Vagina (tissue), 2 donors: ENCODE measurements around the gene TCHH. TPM values are rescaled to one million over a fixed set of nuclear protein-coding genes. Genes with fewer than 3 reads are reported as not detected.

Experiments used
- DNase-seq, 2 donors: peaks; one replicate each; pipeline ENCODE4 v3.0.0-alpha.2; 2017; ENCODE audit errors: extremely low spot score in 2 of 2
- H3K27ac ChIP-seq: fragments of 200-600 bp; sonication (generic); one replicate; pipeline ENCODE4 v1.5.1; 2019
- H3K27me3 ChIP-seq: fragments of 200-600 bp; sonication (generic); one replicate; pipeline ENCODE4 v1.5.1; 2019
- H3K36me3 ChIP-seq, 2 donors: fragments of 200-600 bp; sonication (generic); one replicate each; pipeline ENCODE4 v1.5.1; 2017 to 2019
- H3K4me1 ChIP-seq: fragments of 200-600 bp; sonication (generic); one replicate; pipeline ENCODE4 v1.5.1; 2019
- H3K4me3 ChIP-seq, 2 donors: fragments of 200-600 bp; sonication (generic); 1 replicate in 1 of 2; 2 replicates in 1 of 2; pipeline ENCODE4 v1.5.1; 2016 to 2019
- H3K9me3 ChIP-seq: fragments of 200-600 bp; sonication (generic); one replicate; pipeline ENCODE4 v1.5.1; 2019
- POLR2A ChIP-seq, 2 donors: fragments of 450-650 bp; IDR thresholded peaks; one replicate each; pipeline ENCODE4 v1.6.1; 2017; ENCODE audit warnings: antibody characterized with exemption in 2 of 2, mild to moderate bottlenecking in 2 of 2, moderate library complexity in 2 of 2
- POLR2AphosphoS5 ChIP-seq, 2 donors: sonication (generic); formaldehyde crosslinking; IDR thresholded peaks; one replicate each; pipeline ENCODE4 v1.9.0; 2017; ENCODE audit warnings: antibody characterized with exemption in 2 of 2, mild to moderate bottlenecking in 2 of 2, low read depth in 1 of 2; ENCODE audit not compliant: insufficient read depth in 1 of 2
- intact Hi-C: fragments of 100-400 bp; cut with DNase I; formaldehyde crosslinking; loops from one replicate; pipeline ENCODE4 v1.15.1; 2023
- total RNA-seq: library from RNA; depleted of rRNA; stranded (reverse); fragments of >200 nt; gene quantifications from one replicate; pipeline ENCODE4 v1.2.3, GENCODE V29; 2016
- TF ChIP-seq, protein P1 (sequence below), 3 experiments: fragments of 450-650 bp in 2 of 3; fragments of 200-600 bp in 1 of 3; sonication (generic) in 1 of 3; IDR thresholded peaks; one replicate each; pipeline ENCODE4 v1.5.1; 2017 to 2019; ENCODE audit warnings: antibody characterized with exemption in 3 of 3, mild to moderate bottlenecking in 2 of 3, moderate library complexity in 2 of 3

Gene TCHH, protein sequence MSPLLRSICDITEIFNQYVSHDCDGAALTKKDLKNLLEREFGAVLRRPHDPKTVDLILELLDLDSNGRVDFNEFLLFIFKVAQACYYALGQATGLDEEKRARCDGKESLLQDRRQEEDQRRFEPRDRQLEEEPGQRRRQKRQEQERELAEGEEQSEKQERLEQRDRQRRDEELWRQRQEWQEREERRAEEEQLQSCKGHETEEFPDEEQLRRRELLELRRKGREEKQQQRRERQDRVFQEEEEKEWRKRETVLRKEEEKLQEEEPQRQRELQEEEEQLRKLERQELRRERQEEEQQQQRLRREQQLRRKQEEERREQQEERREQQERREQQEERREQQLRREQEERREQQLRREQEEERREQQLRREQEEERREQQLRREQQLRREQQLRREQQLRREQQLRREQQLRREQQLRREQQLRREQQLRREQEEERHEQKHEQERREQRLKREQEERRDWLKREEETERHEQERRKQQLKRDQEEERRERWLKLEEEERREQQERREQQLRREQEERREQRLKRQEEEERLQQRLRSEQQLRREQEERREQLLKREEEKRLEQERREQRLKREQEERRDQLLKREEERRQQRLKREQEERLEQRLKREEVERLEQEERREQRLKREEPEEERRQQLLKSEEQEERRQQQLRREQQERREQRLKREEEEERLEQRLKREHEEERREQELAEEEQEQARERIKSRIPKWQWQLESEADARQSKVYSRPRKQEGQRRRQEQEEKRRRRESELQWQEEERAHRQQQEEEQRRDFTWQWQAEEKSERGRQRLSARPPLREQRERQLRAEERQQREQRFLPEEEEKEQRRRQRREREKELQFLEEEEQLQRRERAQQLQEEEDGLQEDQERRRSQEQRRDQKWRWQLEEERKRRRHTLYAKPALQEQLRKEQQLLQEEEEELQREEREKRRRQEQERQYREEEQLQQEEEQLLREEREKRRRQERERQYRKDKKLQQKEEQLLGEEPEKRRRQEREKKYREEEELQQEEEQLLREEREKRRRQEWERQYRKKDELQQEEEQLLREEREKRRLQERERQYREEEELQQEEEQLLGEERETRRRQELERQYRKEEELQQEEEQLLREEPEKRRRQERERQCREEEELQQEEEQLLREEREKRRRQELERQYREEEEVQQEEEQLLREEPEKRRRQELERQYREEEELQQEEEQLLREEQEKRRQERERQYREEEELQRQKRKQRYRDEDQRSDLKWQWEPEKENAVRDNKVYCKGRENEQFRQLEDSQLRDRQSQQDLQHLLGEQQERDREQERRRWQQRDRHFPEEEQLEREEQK (N-terminal part only)
- total RNA-seq: 0.25 TPM

DNA sequence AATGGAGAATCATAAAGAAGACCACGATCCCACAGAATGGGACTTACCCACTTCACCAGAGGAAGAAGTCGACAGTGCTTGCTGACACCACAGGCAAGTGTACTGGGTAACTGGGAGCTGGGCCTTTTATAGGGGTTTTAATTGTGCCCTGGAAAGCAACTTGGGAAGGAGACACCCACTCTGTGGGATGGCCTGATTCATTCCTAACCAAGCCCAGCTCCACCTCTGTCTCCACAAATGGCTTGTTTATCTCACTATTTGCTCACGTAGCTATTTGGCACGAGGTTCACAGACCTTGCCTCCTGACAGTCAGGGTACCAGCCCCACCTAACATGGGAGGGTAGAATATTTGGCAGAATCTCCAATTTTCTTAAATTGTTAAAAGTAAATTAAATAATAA, at the start of gene TCHH:
Gene TCHH (minus strand): TSS at position 101 of the 400 bp plus-strand sequence. CDS start 1,364 bp downstream, outside the sequence.
- no peak for DNase-seq
- H3K4me1 ChIP-seq: peaks cover 25% of the 10 kb centered on the region
- H3K27ac ChIP-seq: no peak within 1 kb of the TSS
- intact Hi-C loops: no loop called here
- no peak for TF ChIP-seq POLR2A (IDR thresholded peaks at IDR 0.05)
- no peak for TF ChIP-seq POLR2AphosphoS5 (IDR thresholded peaks at IDR 0.05; ENCODE audit: insufficient read depth in 1 of 2, low read depth in 1 of 2)
- TF ChIP-seq, protein P1, sequence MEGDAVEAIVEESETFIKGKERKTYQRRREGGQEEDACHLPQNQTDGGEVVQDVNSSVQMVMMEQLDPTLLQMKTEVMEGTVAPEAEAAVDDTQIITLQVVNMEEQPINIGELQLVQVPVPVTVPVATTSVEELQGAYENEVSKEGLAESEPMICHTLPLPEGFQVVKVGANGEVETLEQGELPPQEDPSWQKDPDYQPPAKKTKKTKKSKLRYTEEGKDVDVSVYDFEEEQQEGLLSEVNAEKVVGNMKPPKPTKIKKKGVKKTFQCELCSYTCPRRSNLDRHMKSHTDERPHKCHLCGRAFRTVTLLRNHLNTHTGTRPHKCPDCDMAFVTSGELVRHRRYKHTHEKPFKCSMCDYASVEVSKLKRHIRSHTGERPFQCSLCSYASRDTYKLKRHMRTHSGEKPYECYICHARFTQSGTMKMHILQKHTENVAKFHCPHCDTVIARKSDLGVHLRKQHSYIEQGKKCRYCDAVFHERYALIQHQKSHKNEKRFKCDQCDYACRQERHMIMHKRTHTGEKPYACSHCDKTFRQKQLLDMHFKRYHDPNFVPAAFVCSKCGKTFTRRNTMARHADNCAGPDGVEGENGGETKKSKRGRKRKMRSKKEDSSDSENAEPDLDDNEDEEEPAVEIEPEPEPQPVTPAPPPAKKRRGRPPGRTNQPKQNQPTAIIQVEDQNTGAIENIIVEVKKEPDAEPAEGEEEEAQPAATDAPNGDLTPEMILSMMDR (IDR thresholded peaks at IDR 0.05): no peak
- no peaks in the 10 kb centered on the region for H3K27me3 ChIP-seq
- no peak within 1 kb of the TSS for H3K4me3 ChIP-seq
- H3K36me3 ChIP-seq: no peaks in the 10 kb centered on the region
- no peaks in the 10 kb centered on the region for H3K9me3 ChIP-seq

DNA sequence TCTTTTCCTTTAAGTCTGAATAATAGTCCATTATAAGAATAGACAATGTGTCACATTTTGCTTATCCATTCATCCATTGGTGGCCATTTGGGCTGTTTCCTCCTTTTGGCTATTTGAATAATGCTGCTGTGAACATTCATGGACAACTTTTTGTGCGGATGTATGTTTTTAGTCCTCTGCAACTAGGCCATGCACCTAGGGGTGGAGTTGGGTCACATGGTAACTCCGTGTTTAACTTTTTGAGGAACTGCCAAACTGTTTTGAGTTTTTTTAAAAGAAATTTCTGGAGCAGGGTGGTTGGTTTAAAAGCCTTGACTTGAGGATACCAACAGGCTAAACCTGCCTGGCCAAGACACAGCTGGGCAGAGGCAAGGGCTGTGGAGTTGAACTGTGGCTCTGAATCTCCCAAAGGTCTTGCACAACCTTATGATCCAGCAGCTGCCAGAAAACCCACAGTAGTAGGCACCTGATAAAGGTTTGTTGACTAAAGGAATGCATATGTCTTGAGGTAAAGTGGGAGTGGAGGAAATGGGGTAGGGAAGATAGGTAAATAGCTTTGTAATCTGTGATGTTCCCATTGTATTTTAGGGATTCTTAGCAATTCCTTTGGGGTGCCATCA, 49.4 kb upstream of the TCHH start:
- Histone ChIP-seq H3K27ac (no peak overlapping the region), H3K36me3 (no peaks in the 10 kb centered on the region), H3K4me1 (peaks cover 31% of the 10 kb centered on the region), H3K9me3 (no peaks in the 10 kb centered on the region), H3K4me3 (no peak overlapping the region), H3K27me3 (no peaks in the 10 kb centered on the region)
- intact Hi-C loops: loop anchor here (10.0 kb wide), 1 partner anchor 100 kb away; no protein-coding TSS in a partner anchor
- TF ChIP-seq, protein P1 (IDR thresholded peaks at IDR 0.05): no peak
- TF ChIP-seq POLR2A (IDR thresholded peaks at IDR 0.05) (no peak), POLR2AphosphoS5 (IDR thresholded peaks at IDR 0.05; ENCODE audit: insufficient read depth in 1 of 2, low read depth in 1 of 2) (peak in 1 of 2 donors; percentile 16)
- no peak for DNase-seq

DNA sequence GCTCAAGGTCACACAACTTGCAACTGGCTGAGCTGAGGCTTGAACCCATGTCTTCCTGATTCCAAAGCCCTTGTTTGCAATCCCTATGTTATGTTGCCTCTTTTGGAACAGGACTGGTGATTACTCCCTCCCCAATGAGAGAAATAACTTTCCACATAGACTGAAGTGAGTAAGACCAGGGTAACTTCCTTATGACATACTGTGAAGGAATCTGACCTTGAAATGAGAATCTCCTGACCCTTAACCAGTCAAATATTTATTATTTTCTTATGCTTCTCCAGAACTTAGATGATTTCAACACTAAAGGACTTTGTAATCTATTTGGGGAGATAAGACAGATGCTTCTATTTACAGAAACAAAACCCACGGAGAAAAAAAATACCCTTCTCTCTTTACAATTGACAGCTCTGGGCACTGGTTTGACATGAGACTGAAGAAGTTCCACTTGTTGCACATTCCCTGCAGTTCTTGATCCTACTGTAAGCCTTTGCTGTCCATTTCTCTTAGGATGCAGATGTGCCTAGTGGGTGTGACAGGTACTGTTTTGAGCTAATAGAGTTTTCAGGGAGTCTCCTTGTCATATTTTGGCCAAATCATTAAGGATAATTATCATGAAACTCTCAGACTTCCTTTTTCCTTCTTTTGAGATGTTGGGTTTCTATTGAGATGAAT, 47.7 kb upstream of the TCHH start:
- Histone ChIP-seq H3K36me3 (no peaks in the 10 kb centered on the region), H3K27ac (no peak overlapping the region), H3K4me3 (no peak overlapping the region), H3K9me3 (no peaks in the 10 kb centered on the region), H3K27me3 (no peaks in the 10 kb centered on the region), H3K4me1 (peaks cover 14% of the 10 kb centered on the region)
- no peak for DNase-seq
- intact Hi-C loops: loop anchor here (10.0 kb wide), 1 partner anchor 98 kb away; no protein-coding TSS in a partner anchor
- TF ChIP-seq POLR2A (IDR thresholded peaks at IDR 0.05) (no peak), POLR2AphosphoS5 (IDR thresholded peaks at IDR 0.05; ENCODE audit: insufficient read depth in 1 of 2, low read depth in 1 of 2) (no peak)
- TF ChIP-seq, protein P1 (IDR thresholded peaks at IDR 0.05): no peak

DNA sequence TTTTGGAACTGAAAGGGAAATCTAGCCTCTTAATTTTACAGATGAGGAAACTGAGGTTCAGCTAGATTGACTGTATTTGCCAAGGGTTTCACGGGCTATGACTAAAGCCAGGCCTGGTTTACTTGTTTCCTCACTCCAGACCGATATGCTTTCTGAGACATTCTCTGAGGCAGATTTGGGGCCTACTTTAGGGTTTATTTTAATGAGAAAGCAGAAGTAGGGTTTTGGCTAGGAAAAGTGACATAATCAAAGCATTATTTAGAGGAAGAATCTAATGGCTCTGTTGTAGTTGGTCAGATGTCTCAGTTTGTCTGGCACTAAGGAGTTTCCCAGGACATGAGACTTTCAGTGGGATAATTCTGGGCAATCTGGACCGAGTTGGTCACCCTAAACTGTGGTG, 45.3 kb upstream of the TCHH start:
- H3K4me1 ChIP-seq: no peaks in the 10 kb centered on the region
- TF ChIP-seq, protein P1 (IDR thresholded peaks at IDR 0.05): no peak
- TF ChIP-seq POLR2A (IDR thresholded peaks at IDR 0.05): no peak
- no peak for TF ChIP-seq POLR2AphosphoS5 (IDR thresholded peaks at IDR 0.05; ENCODE audit: insufficient read depth in 1 of 2, low read depth in 1 of 2)
- no peaks in the 10 kb centered on the region for H3K36me3 ChIP-seq
- no peaks in the 10 kb centered on the region for H3K27me3 ChIP-seq
- H3K4me3 ChIP-seq: no peak overlapping the region
- no peaks in the 10 kb centered on the region for H3K9me3 ChIP-seq
- intact Hi-C loops: loop anchor here (10.0 kb wide), 1 partner anchor 96 kb away; no protein-coding TSS in a partner anchor
- H3K27ac ChIP-seq: no peak overlapping the region
- no peak for DNase-seq
